Mammary epithelial cell (primary cell): ENCODE measurements around the gene CD109.

Source experiments
- EZH2 ChIP-seq: IDR thresholded peaks from 2 replicates; pipeline ENCODE4 v1.6.1; 2012; ENCODE audit warnings: low read length, inconsistent platforms, borderline replicate concordance
- TF ChIP-seq, protein P1 (sequence below), 2 donors: IDR thresholded peaks in 1 of 2; conservative IDR thresholded peaks in 1 of 2; 2 replicates each; pipeline ENCODE4 v1.5.1; 2011 to 2012; ENCODE audit warnings: inconsistent platforms in 2 of 2, low read length in 2 of 2, mild to moderate bottlenecking in 2 of 2, control low read depth in 1 of 2, low read depth in 1 of 2; ENCODE audit not compliant: insufficient read depth in 1 of 2; ENCODE audit errors: extremely low read depth in 1 of 2

DNA sequence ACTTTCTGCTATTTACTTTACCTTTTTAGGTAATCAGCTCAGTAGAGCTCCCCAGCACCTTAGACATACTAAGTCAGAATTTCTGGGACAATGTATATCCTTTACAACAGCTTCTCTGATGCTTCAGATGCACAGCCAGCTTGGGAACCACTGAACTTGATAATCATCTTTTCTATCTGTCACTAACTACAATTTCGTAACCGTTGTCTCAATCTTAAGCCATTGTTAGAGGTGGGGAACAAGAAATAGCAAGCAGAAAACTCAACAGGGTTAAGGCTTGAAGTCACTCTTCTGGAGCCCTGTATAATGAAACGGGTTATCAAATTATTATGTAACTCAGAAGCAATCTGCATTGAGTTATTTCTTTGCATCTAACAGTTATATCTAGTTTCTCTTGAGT is 47.1 kb downstream of the CD109 start:
- TF ChIP-seq, protein P1, sequence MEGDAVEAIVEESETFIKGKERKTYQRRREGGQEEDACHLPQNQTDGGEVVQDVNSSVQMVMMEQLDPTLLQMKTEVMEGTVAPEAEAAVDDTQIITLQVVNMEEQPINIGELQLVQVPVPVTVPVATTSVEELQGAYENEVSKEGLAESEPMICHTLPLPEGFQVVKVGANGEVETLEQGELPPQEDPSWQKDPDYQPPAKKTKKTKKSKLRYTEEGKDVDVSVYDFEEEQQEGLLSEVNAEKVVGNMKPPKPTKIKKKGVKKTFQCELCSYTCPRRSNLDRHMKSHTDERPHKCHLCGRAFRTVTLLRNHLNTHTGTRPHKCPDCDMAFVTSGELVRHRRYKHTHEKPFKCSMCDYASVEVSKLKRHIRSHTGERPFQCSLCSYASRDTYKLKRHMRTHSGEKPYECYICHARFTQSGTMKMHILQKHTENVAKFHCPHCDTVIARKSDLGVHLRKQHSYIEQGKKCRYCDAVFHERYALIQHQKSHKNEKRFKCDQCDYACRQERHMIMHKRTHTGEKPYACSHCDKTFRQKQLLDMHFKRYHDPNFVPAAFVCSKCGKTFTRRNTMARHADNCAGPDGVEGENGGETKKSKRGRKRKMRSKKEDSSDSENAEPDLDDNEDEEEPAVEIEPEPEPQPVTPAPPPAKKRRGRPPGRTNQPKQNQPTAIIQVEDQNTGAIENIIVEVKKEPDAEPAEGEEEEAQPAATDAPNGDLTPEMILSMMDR (conservative IDR thresholded peaks at IDR 0.05 in 1 of 2, IDR thresholded peaks at IDR 0.05 in 1 of 2; ENCODE audit: extremely low read depth in 1 of 2, insufficient read depth in 1 of 2, low read depth in 1 of 2, low read length in 2 of 2), result no peak
- no peak for TF ChIP-seq EZH2
